Kidney glomerular epithelial cell (primary cell): ENCODE data around the gene CDC14A.
A peak's percentile ranks its signal among the peaks of the same experiment; 100 is the strongest.

ENCODE experiments used
- DNase-seq: peaks from one replicate; lab custom pipeline; 2025; lab: John Stamatoyannopoulos, UW

CDC14A gene

DNA sequence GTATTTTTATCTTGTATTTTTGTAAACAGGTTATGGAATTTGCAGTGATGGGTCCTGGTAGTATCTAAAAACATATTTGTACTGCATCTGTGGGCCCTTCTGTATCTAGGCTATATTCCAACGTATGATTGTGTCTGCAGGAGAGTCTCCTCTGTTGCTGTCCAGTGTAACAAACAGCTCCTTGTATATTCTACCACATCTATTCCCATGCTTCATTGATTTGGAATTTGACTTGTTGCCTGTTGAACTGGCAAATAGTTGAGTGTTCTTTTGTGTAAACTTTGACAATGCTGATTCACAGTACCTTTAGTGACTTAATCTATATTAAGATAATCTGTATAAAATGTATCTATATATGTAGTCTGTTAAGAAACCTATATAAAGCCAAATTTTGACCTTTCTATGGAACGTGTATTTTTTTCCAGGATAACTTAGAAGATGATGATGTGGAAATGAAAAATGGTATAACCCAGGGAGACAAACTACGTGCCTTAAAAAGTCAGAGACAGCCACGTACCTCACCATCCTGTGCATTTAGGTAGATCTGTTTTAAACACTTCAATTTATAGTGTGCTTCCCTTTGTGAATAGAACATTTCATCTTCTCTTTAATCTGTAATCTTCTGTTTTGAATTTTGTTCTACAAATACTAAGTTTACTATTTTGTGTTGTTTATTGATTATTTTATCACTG is 142.2 kb downstream of the CDC14A start:
- DNase-seq, result peak; percentile 32

DNA sequence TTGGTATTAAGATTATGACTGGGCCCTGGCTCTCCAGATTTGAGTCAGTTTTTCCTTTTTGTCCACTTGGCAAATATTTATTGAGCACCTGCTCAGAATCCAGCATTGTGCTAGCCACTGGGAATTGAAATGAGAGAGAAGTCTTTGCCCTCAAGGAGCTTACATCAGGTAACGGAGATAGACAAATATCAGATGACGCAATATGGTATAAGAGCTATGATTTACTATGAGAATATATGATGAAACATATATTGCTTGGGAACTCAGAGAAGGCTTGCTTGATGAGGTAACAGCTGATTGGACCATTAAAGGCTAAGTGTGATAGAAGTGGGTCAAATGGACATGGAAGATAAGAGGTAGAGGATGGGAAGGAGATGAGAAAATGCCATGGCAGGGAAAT is 144.6 kb downstream of the CDC14A start:
- DNase-seq, result no peak

DNA sequence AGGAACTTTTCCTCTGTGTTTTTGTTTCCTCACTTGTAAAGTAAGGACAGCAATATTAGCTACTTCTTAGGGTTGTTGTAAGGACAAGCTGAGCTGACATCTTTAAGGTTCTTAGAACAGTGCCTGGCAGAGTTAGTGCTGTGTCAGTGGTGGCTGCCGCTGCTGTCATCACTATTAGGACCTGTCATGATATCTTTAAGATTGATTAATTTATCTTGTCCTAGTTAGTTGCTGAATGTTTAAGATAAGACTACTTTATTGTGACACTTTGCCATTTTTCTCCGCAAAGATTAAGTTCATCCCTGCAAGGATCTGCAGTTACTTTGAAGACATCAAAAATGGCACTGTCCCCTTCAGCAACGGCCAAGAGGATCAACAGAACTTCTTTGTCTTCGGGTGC is 145.5 kb downstream of the CDC14A start:
- DNase-seq, result no peak

DNA sequence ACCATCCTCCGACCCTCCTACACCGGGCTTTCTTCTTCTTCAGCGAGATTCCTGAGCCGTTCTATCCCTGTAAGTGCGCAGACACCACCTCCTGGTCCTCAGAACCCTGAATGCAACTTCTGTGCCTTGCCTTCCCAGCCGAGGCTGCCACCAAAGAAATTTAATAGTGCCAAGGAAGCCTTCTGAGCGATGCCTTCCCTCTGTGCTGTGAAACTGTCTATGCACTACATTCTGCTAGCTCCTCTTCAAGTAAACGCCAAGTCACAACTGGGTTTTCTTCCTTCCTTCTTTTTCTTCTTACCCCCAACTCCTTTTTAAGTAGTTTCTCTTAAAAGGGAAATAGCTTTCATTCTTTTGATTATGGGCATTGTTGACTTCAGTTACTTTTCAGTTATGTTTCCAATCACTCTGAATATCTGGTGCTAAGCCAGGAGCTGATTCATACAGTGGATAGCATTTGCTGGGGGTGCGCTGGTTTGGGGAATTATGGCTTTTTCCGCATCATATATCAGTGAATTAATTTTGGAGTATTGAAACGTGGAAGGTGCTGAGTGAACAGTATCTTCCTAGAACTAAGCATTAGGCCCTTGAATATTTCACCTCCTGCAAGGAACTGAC is 147.0 kb downstream of the CDC14A start:
- DNase-seq, result no peak

DNA sequence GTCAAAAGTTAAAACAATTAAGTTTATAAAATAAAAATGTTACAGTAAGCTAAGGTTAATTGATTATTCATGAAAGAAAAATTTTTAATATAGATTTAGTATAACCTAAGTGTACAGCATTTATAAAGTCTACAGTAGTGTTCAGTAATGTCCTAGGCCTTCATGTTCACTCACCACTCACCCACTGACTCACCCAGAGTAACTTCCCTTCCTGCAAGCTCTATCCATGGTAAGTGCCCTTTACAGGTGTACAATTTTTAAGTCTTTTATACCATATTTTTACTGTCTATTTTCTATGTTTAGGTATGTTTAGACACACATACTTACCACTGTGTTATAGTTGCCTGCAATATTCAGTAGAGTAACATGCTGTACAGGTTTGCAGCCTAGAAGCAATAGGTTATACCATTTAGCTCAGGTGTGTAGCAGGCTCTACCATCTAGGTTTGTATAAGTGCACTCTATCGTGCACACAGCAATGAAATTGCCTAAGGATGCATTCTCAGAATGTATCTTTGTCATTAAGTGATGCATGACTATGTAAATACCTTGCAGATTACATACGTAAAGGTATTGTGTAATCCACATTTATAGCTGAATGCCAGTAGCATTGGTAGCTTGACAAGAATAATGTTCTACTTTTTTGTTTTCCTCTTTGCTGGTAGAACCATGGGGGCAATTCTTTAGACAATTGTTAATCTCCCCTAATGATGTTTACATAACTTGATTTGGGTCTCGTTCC is 149.9 kb downstream of the CDC14A start:
- DNase-seq, result no peak

DNA sequence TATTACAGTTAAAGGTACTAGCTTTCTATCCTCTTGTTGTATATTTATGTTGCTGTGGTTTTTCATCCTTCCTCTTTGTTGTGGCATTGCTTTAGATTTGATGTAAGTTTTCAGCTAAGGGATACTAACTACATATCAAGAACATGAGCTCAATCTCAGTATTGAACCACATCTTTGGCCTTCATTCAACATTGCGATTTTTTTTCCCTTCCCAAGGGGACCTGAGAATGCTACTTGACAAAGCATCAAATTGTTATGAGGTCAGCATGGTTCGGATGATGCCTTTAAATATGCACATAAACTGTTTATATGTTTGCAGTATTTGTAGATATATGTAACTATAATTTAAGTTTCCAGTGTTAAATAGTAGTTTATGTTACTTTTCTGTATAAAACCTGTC is 153.9 kb downstream of the CDC14A start:
- no peak for DNase-seq

DNA sequence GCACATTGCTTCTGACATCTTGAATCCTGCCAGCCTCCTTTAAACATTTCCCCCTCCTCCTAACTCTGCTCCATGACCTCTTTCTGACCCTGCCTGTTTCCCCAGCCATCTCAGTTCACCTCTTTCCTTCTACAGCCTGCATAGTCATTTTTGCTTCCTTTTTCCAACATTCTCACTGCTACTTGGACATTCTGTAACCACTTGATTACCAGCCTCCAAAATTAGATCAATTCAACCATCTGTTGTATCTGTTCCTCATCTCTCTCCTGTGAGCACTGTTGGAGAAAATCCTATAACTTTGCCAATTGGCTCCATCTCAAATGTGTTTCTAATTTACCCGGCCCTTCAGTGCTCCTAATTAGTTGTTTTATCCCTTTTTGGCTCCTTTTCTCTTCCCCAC is 158.1 kb downstream of the CDC14A start:
- DNase-seq, result no peak

DNA sequence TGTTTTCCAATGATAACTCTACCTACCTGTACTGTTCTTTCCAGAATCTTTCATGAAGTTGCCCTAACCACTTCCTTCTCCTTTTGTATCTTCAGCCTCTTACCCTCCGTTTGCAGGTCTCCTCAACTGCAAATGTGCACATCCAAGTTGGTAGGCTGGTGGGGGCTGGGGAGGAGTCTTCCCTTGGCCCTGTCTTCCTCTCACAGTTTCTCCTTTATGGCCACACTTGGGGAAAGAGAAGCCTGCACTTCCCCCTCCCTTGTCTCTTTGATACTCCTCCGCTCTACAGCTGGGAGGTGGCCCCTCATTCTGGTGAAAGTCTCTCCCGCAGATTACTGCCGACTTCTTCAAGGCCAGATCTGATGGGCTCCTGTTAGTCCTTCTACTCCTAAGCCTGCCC is 158.8 kb downstream of the CDC14A start:
- no peak for DNase-seq

DNA sequence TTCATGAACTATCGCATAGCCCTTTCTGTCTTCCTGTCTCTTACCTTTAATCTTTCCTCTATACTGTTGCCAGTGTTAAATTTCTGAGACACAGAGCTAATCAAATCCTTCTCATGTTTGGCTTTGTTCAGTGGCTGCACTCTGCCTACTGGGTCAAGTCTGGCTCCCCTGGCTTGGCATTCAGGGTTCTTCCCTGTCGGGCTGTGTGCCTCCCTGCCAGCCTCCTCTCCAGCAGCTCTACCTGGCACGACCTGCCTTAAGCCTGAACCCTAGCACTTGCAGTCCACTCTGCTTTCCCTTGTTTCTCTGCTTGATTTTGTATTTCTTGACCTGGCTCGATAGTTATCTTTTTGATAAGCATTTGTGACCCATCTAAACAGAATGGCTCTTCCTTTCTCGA is 159.5 kb downstream of the CDC14A start:
- no peak for DNase-seq

DNA sequence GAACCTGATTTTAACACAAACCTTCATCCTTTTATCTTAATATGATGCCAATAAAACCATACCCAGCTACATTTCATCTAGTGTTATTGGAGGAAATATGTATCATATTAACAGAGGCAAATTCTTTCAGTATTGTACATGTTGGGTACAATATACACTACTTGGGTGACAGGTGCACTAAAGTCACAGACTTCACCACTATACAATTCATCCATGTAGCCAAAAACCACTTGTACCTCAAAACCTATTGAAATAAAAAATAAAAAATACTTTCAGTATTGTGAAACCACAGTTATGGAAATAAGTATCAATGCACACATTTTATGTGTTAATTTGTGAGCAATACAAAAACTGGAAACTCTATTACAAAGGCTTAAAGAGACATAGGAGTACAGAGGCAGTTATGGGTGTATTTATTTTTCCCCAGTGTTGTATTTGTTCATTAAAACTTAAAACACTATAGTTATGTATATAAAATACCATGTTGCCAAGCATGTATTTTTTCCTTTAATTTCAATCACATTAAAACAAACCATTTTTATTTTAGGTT is 160.6 kb downstream of the CDC14A start:
- DNase-seq, result no peak

DNA sequence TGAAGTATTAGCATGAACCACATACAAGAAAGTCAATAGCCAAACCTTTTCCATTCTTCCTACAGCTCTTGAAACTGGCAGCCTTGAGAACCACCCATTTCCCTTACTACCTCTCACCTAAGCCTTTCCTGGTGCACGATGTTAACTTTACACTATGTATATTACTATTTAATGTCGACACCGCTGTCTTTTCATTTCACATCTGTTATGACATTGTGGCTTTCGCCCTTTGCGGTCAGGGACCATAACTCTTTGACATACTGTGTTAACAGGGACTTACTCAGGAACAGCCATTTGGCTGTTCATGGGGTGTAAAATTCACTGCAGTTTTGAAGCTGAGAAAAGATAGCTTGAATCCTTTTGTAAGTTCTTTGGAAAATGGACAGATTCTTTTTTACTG is 164.6 kb downstream of the CDC14A start:
- no peak for DNase-seq

DNA sequence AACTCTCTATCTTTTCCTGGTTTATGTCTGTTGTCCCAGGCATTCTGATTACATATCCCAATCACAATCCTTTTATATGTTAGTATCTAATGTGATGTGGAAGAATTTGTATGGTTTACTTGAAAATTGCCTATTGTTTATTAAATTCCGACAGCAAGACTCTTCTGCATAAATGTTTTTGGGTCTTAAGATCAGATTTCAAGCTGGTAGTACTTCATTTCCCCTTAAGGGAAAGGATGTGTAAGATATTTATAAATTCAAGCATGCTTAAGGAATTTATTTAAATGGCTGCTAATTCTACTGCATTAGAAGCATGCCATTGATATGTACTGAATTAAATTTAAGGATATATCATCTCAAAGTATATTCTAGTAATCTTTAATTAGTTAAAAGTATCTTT is 165.2 kb downstream of the CDC14A start:
- DNase-seq, result no peak

DNA sequence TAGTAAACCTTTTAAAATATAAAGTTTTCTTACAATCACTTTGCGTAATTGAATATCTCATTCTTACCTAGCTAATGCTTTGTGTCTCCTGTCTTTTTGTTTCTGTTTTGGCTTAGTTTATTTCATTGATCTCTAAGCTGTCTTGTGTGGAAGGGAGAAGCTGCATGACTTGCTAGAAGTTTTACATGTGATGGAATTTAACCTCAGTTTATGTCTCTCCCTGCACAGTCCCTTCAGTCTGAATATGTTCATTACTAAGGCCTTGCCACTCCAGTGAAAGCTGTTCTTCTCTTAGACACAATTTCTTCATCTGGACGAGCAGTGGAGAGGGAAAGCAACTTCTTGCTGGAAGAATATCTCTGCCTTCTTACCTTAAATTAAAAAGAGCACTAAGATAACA is 165.7 kb downstream of the CDC14A start:
- DNase-seq, result no peak

DNA sequence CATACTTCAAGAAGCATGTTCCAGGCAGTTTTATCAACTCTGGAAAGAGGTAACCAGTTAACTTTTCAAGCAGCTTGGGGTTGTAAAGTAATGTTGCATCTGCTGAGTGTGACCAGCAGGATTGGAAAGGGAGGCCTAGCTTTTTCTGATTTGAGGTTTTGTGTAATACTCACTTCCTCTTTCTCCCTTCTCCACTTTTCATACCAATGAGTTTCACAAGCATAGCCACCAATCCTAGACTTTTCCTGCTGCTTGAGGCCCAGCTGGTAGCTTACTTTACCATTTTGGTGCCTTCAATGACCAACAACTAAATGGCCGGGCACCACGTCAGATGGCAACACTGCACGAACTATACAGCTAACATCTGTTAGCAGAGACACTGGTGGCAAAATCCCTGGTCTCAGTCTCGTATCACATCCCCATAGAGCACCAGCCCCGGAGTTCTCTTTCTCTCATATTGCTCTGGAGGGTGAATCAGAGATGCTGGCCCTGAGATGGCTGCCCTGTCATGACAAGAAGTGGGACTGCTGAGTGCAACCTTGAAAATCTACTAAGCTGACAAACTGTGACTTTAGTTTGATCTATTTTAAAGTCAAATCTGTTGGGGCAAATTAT is 170.8 kb downstream of the CDC14A start:
- DNase-seq, result no peak

DNA sequence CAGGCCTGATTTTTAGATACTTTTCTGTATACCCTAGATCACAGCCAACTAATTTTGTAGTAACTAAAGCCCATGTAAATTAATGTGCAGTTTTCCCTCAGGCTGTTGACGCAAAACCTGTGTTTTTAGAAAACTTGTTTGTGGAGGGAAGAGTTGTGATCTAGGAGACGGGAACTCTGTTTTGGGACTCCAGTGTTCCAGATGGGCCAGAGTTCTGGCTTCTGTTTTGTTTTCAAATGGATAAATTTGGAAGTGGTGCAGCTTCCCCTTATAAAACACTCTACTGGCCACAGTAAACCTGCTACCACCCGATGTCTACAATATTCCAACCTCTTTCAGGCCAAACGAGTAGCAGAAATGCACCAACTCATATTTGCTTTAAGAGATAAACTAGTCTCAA is 172.0 kb downstream of the CDC14A start:
- no peak for DNase-seq

DNA sequence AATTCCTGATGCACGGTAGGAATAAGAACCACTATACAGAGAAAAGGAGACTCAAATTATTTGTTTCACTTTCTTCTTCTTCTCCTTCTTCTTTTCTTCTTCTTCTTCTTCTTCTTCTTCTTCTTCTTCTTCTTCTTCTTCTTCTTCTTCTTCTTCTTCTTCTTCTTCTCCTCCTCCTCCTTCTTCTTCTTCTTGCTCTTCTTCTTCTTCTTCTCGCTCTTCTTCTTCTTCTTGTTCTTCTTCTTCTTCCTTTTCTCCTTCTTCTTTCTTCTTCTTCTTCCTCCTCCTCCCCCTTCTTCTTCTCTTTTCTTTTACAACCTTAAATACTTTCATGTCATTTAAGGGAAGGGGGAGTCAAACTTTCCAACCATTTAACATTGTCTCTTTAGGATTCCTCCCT is 174.6 kb downstream of the CDC14A start:
- DNase-seq, result no peak

DNA sequence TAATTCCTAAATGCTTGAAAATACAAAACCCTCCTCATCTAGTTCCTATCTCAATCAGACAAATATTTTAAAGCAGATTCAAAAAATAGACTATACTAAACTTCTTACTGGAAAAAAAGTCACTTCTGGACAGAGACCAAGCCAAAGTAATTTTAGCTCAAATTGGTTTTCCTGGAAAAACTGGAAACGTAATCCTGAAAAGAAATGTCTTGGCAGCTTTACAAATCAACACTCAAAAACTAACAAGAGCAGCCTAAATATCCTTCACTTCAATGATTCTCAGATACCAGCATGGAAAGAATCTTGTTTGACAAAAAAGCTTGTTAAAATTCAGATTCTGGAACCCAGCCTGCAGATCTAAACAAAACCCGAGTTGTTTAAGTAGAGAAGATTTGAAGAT is 176.6 kb downstream of the CDC14A start:
- DNase-seq, result no peak

DNA sequence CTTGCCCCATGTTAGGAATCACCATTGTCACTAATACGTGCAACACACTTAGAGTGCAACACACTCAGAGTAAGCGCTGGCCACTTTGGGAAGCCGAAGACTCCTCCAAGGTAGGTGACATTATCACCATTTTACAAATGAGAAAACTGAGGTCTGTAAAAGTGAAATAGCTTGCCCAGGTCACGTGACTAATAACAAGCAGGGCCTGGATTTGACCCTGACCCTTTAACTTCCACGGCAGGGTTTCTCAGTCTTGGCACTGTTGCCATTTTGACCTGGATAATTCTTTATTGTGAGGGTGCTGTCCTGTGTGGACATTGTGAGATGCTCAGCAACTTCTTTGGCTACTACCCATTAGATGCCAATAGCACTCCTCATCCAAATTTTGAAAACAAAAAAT is 177.8 kb downstream of the CDC14A start:
- DNase-seq, result no peak

DNA sequence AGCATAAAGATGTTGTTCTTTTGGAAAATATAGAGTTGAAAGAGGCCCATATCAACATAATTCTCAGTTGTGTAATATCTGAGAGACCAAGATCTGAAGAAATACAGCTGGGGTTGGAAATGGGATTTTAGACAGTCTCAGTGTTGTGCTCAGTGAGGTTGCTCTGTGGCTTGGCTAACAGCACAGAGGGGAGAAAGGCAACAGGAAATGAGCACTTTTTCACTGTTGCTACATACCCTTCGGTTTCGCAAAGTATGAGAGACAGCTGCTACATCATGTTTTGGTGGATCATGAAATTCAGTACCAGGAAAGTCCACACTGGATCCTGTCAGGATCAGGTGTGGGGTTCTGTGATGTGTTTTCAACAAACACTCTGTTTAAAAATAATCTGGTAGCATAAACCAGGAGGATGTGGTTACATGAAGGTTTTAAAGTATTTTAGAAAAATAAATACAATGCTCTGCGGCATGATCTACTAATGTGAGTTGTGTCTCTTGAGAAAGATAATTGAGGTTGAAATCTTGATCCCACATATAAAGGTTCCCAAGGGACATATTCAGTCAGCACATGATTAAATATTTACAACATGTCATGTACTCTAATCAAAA is 178.7 kb downstream of the CDC14A start:
- DNase-seq, result no peak

DNA sequence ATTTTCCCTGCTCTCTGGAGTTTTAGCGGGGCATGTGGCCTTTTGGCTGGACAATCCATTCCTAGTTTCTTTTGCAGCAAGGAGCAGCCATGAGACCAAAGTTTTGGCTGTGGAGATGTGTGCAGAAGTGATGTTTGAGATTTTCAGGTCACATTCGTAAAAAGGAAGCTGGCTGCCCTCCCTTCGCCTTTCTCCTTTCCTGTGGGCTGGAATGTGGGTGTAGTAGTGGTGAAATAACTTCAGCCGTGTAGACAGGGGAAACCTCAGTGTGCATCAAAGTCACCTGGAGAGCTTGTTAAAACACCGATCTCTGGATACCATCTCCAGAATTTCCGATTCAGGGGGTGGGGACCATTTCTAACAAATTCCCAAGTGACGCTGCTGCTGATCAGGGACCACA is 180.3 kb downstream of the CDC14A start:
- no peak for DNase-seq

DNA sequence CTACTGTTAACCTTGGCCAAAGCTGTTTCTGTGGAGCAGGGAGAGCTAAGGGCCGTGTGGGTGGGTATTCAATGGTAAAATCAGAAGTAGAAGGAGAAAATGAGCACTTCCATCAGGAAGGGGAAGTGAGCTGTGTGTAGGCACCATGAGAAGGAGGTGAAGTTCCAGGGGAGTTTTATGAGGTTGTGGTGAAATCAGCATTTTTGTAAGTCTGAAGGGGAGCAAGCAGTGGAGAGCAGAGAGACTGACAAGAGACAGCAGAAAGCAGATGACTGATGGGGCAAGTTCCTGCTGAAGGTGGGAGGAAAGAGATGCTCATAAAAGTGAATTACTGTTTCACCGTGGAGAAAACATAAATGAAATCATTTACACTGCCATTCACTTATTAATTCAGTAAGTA is 183.0 kb downstream of the CDC14A start:
- no peak for DNase-seq

DNA sequence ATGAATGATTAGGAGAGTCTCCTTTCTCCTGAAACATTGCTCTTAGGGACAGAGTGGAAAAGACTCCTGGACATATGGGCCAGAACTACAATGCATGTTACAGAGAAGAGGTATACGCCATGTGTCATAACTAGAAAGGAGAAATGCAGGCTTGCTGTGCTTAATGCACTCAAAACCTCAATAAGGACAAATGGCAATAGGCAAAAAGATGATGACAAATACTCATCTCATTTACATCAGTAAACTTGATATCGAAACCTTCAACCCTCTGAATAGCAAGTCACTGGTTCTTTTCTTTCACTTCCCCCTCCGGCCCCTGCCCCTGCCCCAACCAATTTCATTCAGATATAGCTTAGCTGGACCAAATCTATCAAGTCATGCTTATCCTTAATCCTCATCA is 183.7 kb downstream of the CDC14A start:
- DNase-seq, result no peak
